Heart right ventricle (tissue), 16 donors: ENCODE measurements around the gene KCTD15. TPM values are rescaled to one million over a fixed set of nuclear protein-coding genes. Genes with fewer than 3 reads are reported as not detected.
"Not testable (repeated sequence)": the region's sequence is repeated elsewhere in the genome, so short reads cannot be mapped to it uniquely, and the experiment has no call there.

Experiments used
- ATAC-seq, 8 donors: fragments of 200-7000 bp; cut with Tn5 transposase; one replicate each; pipeline ENCODE4 v1.9.1; 2020; ENCODE audit warnings: mild to moderate bottlenecking in 8 of 8, moderate library complexity in 8 of 8, moderate number of reproducible peaks in 1 of 8
- DNase-seq, 2 donors: peaks; one replicate each; pipeline ENCODE4 v3.0.0-alpha.2; 2020
- H3K27ac ChIP-seq, 10 donors: fragments of 200-600 bp; sonication (generic) in 2 of 10; one replicate each; pipeline versions ENCODE4 v1.5.0 to v1.8.0; 2020 to 2022; ENCODE audit warnings: mild to moderate bottlenecking in 3 of 10
- H3K27me3 ChIP-seq, 7 donors: fragments of 200-600 bp; one replicate each; pipeline ENCODE4 v1.8.0; 2021 to 2022; ENCODE audit warnings: mild to moderate bottlenecking in 2 of 7
- H3K36me3 ChIP-seq, 9 donors: fragments of 200-600 bp; sonication (generic) in 1 of 9; one replicate each; pipeline versions ENCODE4 v1.5.0 to v1.8.0; 2020 to 2022; ENCODE audit warnings: mild to moderate bottlenecking in 2 of 9
- H3K4me1 ChIP-seq, 9 donors: fragments of 200-600 bp; sonication (generic) in 1 of 9; one replicate each; pipeline versions ENCODE4 v1.5.0 to v1.8.0; 2020 to 2022; ENCODE audit warnings: mild to moderate bottlenecking in 4 of 9
- H3K4me3 ChIP-seq, 10 donors: fragments of 200-600 bp; sonication (generic) in 2 of 10; one replicate each; pipeline versions ENCODE4 v1.5.0 to v1.8.0; 2020 to 2022; ENCODE audit warnings: mild to moderate bottlenecking in 7 of 10, moderate library complexity in 2 of 10
- H3K9me3 ChIP-seq, 11 donors: fragments of 200-600 bp in 10 of 11; sonication (generic) in 2 of 11; one replicate each; pipeline versions ENCODE4 v1.5.0 to v1.8.0; 2013 to 2022; ENCODE audit warnings: mild to moderate bottlenecking in 2 of 11, control low read depth in 1 of 11, moderate library complexity in 1 of 11
- CTCF ChIP-seq, 9 donors: fragments of 200-600 bp; sonication (generic) in 2 of 9; IDR thresholded peaks; one replicate each; pipeline versions ENCODE4 v1.5.0 to v1.8.0; 2021 to 2022; ENCODE audit warnings: antibody characterized with exemption in 9 of 9, mild to moderate bottlenecking in 5 of 9, moderate library complexity in 1 of 9
- WGBS, 2 donors: extraction: QIAGEN DNeasy Blood & Tissue Kit; methylation state at CpG; one replicate each; pipeline ENCODE4 v1.1.7; 2013; ENCODE audit warnings: inconsistent platforms in 1 of 2; 5-methylcytosine and 5-hydroxymethylcytosine counted together
- intact Hi-C, 10 donors: fragments of 100-400 bp; cut with DNase I; formaldehyde crosslinking; loops; one replicate each; pipeline versions ENCODE4 v1.11.1 to v1.14.2; 2022
- polyA plus RNA-seq, 2 donors: library from polyadenylated mRNA; stranded (reverse); fragments of 200-250 nt; gene quantifications; one replicate each; pipeline ENCODE4 v1.2.3, GENCODE V29; 2013
- total RNA-seq, 10 donors: library from RNA; stranded (reverse); fragmentation: NEBNext Ultra II Directional in 3 of 10; extraction: Animal tissue kit (Norgen Biotek cat#: 25700) in 3 of 10; gene quantifications; one replicate each; pipeline versions ENCODE4 v1.2.1 to v1.2.4, GENCODE V29; 2021 to 2023
- donor health status: Arrhythmogenic right ventricular cardiomyopathy.
- donor health status: ischemic (EF 13 %, LVEDD 7.1; RV severe dilation, severe dysfunction).
- donor health status: healthy with polysubstance abuse.
- donor health status: DM: no; HTN: yes; CAD: no.
- donor health status: DM: no; HTN: no; CAD: no.
- donor health status: ischemic (EF 25% LVEDD 6.9; RV normal size, moderate dysfunction).
- donor health status: ischemic (EF 25% LVEDD 5.7; RV mildly dilated, moderate dysfunction).
- donor health status: healthy.
- donor health status: DM: yes; HTN: yes; CAD: no.
- donor health status: Ischemic cardiomyopathy.
- donor health status: ischemic (EF 35%, LVEDD 5.7; RV mildly dilated, moderate dysfunction).
- donor health status: nonischemic (EF 11% LVEDD 7.7; RV severe dilation, severe dysfunction).
- donor health status: DM: yes; HTN: yes; CAD: no.
- donor health status: PGD.
- donor health status: ischemic (EF 29% LVEDD 5.4; RV normal size, mild dysfunction).
- donor health status: nonischemic (EF 23%, LVEDD 6.1; RV moderate dilation, normal function).

The KCTD15 gene
- total and polyA plus RNA-seq, 12 donors, result 3.5 to 22.5 (median 7.5) TPM

GRCh38 chr19:33814181-33815165 lies 17.8 kb downstream of the KCTD15 start:
- no peak overlapping the region for H3K27ac ChIP-seq
- ATAC-seq, result no peak
- intact Hi-C loops, result no loop called here
- no peaks in the 10 kb centered on the region for H3K9me3 ChIP-seq
- peaks cover 2 to 42% (median 8%) of the 10 kb centered on the region in 9 donors for H3K4me1 ChIP-seq
- H3K4me3 ChIP-seq, result no peak overlapping the region
- no peak for DNase-seq
- H3K36me3 ChIP-seq, result peaks cover 0 to 51% (median 9%) of the 10 kb centered on the region in 9 donors
- 90 to 91% methylated on average over 21 of the region's 21 CpGs for WGBS, 2 donors
- no peak for TF ChIP-seq CTCF (IDR thresholded peaks at IDR 0.05)
- peaks cover 0 to 4% (median 0%) of the 10 kb centered on the region in 7 donors for H3K27me3 ChIP-seq

GRCh38 chr19:33815380-33816340 lies 19.0 kb downstream of the KCTD15 start:
- WGBS, 2 donors, result 82 to 83% methylated on average over 15 of the region's 15 CpGs
- Histone ChIP-seq H3K27me3 (peaks cover 0 to 4% (median 0%) of the 10 kb centered on the region in 7 donors), H3K36me3 (peaks cover 0 to 41% (median 9%) of the 10 kb centered on the region in 9 donors), H3K9me3 (no peaks in the 10 kb centered on the region), H3K4me3 (no peak overlapping the region), H3K4me1 (peaks cover 5 to 54% (median 16%) of the 10 kb centered on the region in 9 donors), H3K27ac (peak overlapping the region in 2 of 10 donors; percentile 18 to 77)
- intact Hi-C loops, result loop anchor here in 1 of 10 donors (2.0 kb wide), 1 partner anchor 17 kb away; no protein-coding TSS in a partner anchor
- no peak for DNase-seq
- no peak for TF ChIP-seq CTCF (IDR thresholded peaks at IDR 0.05)
- no peak for ATAC-seq

GRCh38 chr19:33818411-33818810 lies 21.7 kb downstream of the KCTD15 start:
- Histone ChIP-seq H3K27me3 (peaks cover 0 to 7% (median 0%) of the 10 kb centered on the region in 7 donors), H3K36me3 (peaks cover 0 to 13% (median 0%) of the 10 kb centered on the region in 9 donors), H3K9me3 (peaks cover 0 to 4% (median 0%) of the 10 kb centered on the region in 11 donors), H3K4me1 (peaks cover 5 to 64% (median 28%) of the 10 kb centered on the region in 9 donors), H3K27ac (peak overlapping the region in 2 of 10 donors; percentile 88 to 94), H3K4me3 (no peak overlapping the region)
- ATAC-seq (no peak), DNase-seq (no peak)
- no peak for TF ChIP-seq CTCF (IDR thresholded peaks at IDR 0.05)
- intact Hi-C loops, result loop anchor here in 1 of 10 donors (2.0 kb wide), 1 partner anchor 20 kb away; no protein-coding TSS in a partner anchor
- WGBS, 2 donors, result 90 to 94% methylated on average over 4 of the region's 4 CpGs

- Histone ChIP-seq H3K27ac (peak overlapping the region in 9 of 10 donors; percentile 77 to 94 (median 88)), H3K4me1 (peaks cover 5 to 64% (median 28%) of the 10 kb centered on the region in 9 donors), H3K4me3 (peak overlapping the region in 1 of 10 donors; percentile 72)
- DNase-seq, H3K27me3 ChIP-seq, H3K36me3 ChIP-seq, ATAC-seq, H3K9me3 ChIP-seq: not testable (repeated sequence)
- WGBS, 2 donors, result 95 to 98% methylated on average over 7 of the region's 7 CpGs
- intact Hi-C loops, result loop anchor here in 1 of 10 donors (2.0 kb wide), 1 partner anchor 20 kb away; no protein-coding TSS in a partner anchor
These were observed 22.4 kb downstream of the KCTD15 start for GRCh38 chr19:33819078-33819477.
